GM18867 (cell line): Measurements from ENCODE around the gene CCDC137.

ENCODE experiments used
- ATAC-seq: cut with Tn5 transposase; IDR thresholded peaks from one replicate; pipeline ENCODE4 v1.9.1; 2021; ENCODE audit warnings: mild to moderate bottlenecking, moderate library complexity; ENCODE audit not compliant: unreplicated experiment

The CCDC137 gene

GRCh38 chr17:81700353-81701287 is 34.1 kb downstream of the CCDC137 start:
- ATAC-seq: no peak

GRCh38 chr17:81701288-81702071 is 34.9 kb downstream of the CCDC137 start:
- ATAC-seq: no peak

GRCh38 chr17:81702934-81703746 is 36.6 kb downstream of the CCDC137 start, which contains the start of gene MRPL12:
Gene MRPL12 (plus strand): TSS chr17:81703367. CDS start chr17:81703502, 135 bp downstream.
- ATAC-seq: peak; percentile 80

GRCh38 chr17:81703747-81704654 is 37.5 kb downstream of the CCDC137 start:
- ATAC-seq: no peak

GRCh38 chr17:81705518-81706231 is 39.1 kb downstream of the CCDC137 start:
- ATAC-seq: no peak

- ATAC-seq: no peak
Observed at GRCh38 chr17:81706232-81706611, 39.7 kb downstream of the CCDC137 start.

- no peak for ATAC-seq
Observed at GRCh38 chr17:81706757-81707624, 40.5 kb downstream of the CCDC137 start.

- ATAC-seq: no peak
Observed at GRCh38 chr17:81707725-81708646, 41.4 kb downstream of the CCDC137 start.

- no peak for ATAC-seq
Observed at GRCh38 chr17:81708739-81709185, 42.2 kb downstream of the CCDC137 start.

- no peak for ATAC-seq
Observed at GRCh38 chr17:81710514-81711308, 44.2 kb downstream of the CCDC137 start.

- peak; percentile 60 for ATAC-seq
Observed at GRCh38 chr17:81711814-81712467, 45.4 kb downstream of the CCDC137 start, which contains the start of gene SLC25A10. Gene SLC25A10 (plus strand): TSS chr17:81712284. CDS start chr17:81712427, 143 bp downstream.

GRCh38 chr17:81712468-81713003 is 46.0 kb downstream of the CCDC137 start:
- ATAC-seq: no peak

- ATAC-seq: no peak
Observed at GRCh38 chr17:81713004-81713555, 46.5 kb downstream of the CCDC137 start.

- ATAC-seq: no peak
Observed at GRCh38 chr17:81713556-81714411, 47.2 kb downstream of the CCDC137 start.
